Lower leg skin (tissue), 3 donors: ENCODE results near the gene CCDC34.

Source experiments
- POLR2A ChIP-seq, 2 donors: fragments of 450-650 bp; IDR thresholded peaks; one replicate each; pipeline ENCODE4 v1.6.1; 2016 to 2017; ENCODE audit warnings: antibody characterized with exemption in 2 of 2, mild to moderate bottlenecking in 1 of 2, moderate library complexity in 1 of 2
- TF ChIP-seq, protein P1 (sequence below), 3 donors: fragments of 450-650 bp; IDR thresholded peaks; one replicate each; pipeline ENCODE4 v1.5.1; 2016; ENCODE audit warnings: antibody characterized with exemption in 3 of 3, mild to moderate bottlenecking in 3 of 3, moderate library complexity in 2 of 3

DNA sequence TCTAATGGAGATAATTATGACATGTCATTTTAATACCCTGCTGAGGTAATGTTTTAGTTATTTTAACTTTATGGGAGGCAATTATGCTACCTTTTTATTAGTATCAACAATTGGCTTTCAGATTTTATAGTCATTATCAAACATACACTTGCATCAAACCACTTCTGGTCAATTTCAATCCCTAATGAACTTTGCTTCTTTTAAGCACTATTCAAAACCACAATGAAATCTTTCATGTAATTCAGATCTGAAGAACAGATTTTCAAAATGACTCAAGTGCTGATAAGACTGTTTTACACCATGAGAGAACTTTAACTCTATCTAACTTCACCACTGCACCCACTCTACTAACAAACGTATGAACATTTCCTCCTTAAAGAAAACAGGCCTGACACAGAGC lies 25.9 kb upstream of the CCDC34 start:
- TF ChIP-seq, protein P1, sequence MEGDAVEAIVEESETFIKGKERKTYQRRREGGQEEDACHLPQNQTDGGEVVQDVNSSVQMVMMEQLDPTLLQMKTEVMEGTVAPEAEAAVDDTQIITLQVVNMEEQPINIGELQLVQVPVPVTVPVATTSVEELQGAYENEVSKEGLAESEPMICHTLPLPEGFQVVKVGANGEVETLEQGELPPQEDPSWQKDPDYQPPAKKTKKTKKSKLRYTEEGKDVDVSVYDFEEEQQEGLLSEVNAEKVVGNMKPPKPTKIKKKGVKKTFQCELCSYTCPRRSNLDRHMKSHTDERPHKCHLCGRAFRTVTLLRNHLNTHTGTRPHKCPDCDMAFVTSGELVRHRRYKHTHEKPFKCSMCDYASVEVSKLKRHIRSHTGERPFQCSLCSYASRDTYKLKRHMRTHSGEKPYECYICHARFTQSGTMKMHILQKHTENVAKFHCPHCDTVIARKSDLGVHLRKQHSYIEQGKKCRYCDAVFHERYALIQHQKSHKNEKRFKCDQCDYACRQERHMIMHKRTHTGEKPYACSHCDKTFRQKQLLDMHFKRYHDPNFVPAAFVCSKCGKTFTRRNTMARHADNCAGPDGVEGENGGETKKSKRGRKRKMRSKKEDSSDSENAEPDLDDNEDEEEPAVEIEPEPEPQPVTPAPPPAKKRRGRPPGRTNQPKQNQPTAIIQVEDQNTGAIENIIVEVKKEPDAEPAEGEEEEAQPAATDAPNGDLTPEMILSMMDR (IDR thresholded peaks at IDR 0.05): no peak
- TF ChIP-seq POLR2A (IDR thresholded peaks at IDR 0.05): no peak
